ENCODE measurements around the gene KLF6.

DNA sequence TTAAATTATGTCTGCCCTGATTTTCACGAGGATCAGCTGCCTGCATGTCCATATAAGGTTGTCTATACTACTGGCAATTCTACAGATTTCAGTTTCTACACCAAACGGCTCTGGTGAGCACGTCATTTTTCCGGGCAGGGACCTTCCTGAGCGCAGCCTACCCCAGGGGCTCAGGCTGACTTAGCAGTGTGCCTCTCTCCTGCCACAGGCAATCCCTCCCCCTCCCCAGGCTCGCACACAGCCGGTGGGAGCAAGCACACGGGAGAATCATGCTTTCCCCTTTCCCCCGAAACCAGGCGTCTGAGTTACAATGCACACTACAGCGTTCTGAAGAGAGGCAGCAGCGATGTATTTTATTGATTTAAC lies 1.7 kb downstream of the KLF6 start:
- TF ChIP-seq POLR2AphosphoS5 (IDR thresholded peaks at IDR 0.05; ENCODE audit: low read depth, low read length) (no peak), EZH2phosphoT487 (IDR thresholded peaks at IDR 0.05; ENCODE audit: borderline replicate concordance, low read depth) (no peak), YY1 (IDR thresholded peaks at IDR 0.05; ENCODE audit: low read depth) (no peak)

Data from SK-N-SH (cell line).